GM18507 (cell line): ENCODE results near the gene CFAP97.
A peak's percentile ranks its signal among the peaks of the same experiment; 100 is the strongest.
"Not testable (repeated sequence)": the region's sequence is repeated elsewhere in the genome, so short reads cannot be mapped to it uniquely, and the experiment has no call there.

Experiments
- DNase-seq: peaks from one replicate; pipeline ENCODE4 v3.0.0; 2011; ENCODE audit warnings: low read depth; ENCODE audit not compliant: insufficient read length; ENCODE audit errors: extremely low spot score
- FAIRE-seq: peaks from 2 replicates; lab custom pipeline; 2011; peaks lifted over from hg19 to GRCh38; lab: Jason Lieb, UNC

The CFAP97 gene

GRCh38 chr4:185204238-185204910 is 574 bp upstream of the CFAP97 start:
- FAIRE-seq, result peak; percentile 73
- DNase-seq, result no peak

- no peak for DNase-seq
- peak; percentile 49 for FAIRE-seq
These were observed 765 bp downstream of the CFAP97 start for GRCh38 chr4:185202984-185203485.

- FAIRE-seq, result peak; percentile 69
These were observed 1.5 kb downstream of the CFAP97 start for GRCh38 chr4:185201977-185202962.

GRCh38 chr4:185198189-185198588 is 5.6 kb downstream of the CFAP97 start:
- not testable (repeated sequence) for FAIRE-seq, DNase-seq

More at GRCh38 chr4:185201977-185202962, 1.5 kb downstream of the CFAP97 start:
- DNase-seq, result no peak

- no peak for FAIRE-seq
These were observed 7.4 kb downstream of the CFAP97 start for GRCh38 chr4:185196437-185196836.

GRCh38 chr4:185194924-185195888 is 8.6 kb downstream of the CFAP97 start:
- FAIRE-seq, result no peak
- no peak for DNase-seq

More at GRCh38 chr4:185196437-185196836, 7.4 kb downstream of the CFAP97 start:
- DNase-seq, result no peak

GRCh38 chr4:185192059-185192458 is 11.7 kb downstream of the CFAP97 start:
- FAIRE-seq (peak; percentile 78), DNase-seq (no peak)

- DNase-seq (no peak), FAIRE-seq (peak; percentile 56)
These were observed 13.4 kb downstream of the CFAP97 start for GRCh38 chr4:185190306-185190856.

GRCh38 chr4:185189606-185190305 is 14.0 kb downstream of the CFAP97 start:
- peak; percentile 5 for FAIRE-seq
- no peak for DNase-seq

GRCh38 chr4:185186769-185187168 is 17.0 kb downstream of the CFAP97 start:
- no peak for DNase-seq
- FAIRE-seq, result no peak

GRCh38 chr4:185183622-185184281 is 20.0 kb downstream of the CFAP97 start:
- FAIRE-seq, result peak; percentile 89

GRCh38 chr4:185182239-185182638 is 21.6 kb downstream of the CFAP97 start:
- no peak for DNase-seq
- FAIRE-seq, result no peak

More at GRCh38 chr4:185183622-185184281, 20.0 kb downstream of the CFAP97 start:
- no peak for DNase-seq

GRCh38 chr4:185179488-185179887 is 24.3 kb downstream of the CFAP97 start:
- FAIRE-seq (no peak), DNase-seq (no peak)

GRCh38 chr4:185171373-185172071 is 32.3 kb downstream of the CFAP97 start:
- FAIRE-seq (peak; percentile 87), DNase-seq (no peak)

GRCh38 chr4:185167234-185167633 is 36.6 kb downstream of the CFAP97 start:
- no peak for DNase-seq
- peak; percentile 31 for FAIRE-seq

GRCh38 chr4:185165605-185166063 is 38.2 kb downstream of the CFAP97 start:
- DNase-seq, result no peak
- peak; percentile 97 for FAIRE-seq

GRCh38 chr4:185151296-185151695 is 52.5 kb downstream of the CFAP97 start:
- FAIRE-seq, result no peak
- DNase-seq, result no peak
